CD4-positive, alpha-beta T cell treated with Interleukin-17A for 1 hour (primary cell): ENCODE data around the gene TMEM229B.

Experiments
- DNase-seq: peaks from one replicate; pipeline ENCODE4 v3.0.0-alpha.2; 2020

The TMEM229B gene

DNA sequence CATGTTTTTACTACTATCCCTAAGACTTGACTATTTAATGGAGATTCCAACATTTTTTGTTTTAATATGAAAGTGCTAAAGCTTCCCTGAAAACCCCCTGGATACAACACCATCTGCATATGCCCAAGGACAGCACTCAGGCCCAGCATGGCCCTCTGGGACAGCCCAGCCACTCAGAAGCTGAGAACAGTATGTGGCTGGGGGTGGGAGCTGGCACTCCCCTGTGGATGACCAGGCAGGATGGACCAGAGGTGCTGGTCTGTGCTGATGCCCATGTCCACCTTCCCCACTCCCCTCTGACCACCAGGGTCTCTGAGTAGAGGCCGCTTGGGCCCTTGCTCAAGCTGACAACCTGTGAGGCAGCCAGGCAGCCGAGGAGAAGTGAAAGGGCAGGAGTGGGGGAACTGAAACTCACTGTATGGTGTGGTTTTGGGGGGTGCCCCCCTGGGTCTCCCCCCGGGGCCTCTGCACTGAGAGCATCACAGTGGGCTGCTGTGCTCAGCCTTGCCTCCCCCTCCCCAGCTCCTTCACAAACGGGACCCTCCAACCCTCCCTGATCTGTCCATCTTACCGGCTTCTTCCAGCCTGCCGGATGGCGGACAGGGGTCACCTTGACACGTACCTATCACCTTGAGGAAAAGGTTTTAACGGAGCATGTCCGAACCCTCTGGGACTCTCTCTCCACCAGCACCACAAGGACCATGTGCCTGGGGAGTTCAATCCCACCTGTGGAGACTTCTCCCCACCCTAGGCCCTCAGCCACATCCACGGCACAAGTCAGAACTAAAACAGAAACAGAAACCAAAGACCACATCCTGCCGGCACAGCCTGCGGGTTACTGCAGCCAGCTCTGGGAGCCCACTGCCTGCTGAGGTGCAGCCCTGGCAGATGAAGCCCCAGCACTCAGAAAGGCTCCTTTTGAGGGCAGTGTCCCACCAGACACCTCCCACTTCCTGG lies at the start of gene TMEM229B:
TSS of gene TMEM229B (minus strand) at position 785 of the 957 bp plus-strand sequence. CDS start 14,798 bp downstream, outside the sequence.
- DNase-seq, result peak; percentile 83

DNA sequence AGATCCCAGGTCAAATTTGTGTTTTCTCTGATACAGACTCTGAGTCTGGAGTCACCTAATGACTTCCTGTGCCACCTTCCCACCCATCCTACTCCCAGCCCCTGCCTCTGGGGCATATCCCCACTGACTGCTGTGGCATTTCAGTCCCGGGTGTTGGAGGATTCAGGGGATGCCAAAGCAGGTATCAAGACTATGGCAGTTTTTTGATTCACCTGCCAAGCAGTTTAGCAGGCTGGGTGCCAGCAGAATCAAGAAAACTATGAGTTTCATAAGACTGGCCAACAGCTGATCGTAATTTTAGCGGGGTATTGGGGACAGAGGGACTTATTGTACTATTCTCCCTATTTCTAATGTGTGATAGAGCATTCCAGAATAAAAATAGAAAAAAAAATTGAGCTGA lies 49.2 kb upstream of the TMEM229B start:
- no peak for DNase-seq

DNA sequence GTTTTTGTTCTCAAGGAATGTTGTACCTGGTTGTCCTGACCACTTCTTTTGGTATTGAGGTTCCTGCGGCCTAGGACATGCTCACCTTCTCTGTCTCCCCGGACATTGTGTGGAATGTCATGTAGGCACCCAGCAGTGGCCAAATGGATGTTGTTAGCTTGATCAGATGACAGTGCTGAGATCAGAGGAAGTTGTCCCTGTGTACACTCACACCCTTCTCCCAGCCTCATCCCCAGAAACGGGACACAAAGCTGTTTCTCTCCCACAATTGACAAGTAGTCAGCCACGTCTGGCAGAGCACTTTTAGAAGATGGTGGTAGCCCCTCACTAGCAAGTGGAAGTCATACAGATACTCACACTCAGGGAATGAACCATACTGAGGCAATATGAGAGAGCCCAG lies 47.6 kb upstream of the TMEM229B start:
- DNase-seq, result no peak

DNA sequence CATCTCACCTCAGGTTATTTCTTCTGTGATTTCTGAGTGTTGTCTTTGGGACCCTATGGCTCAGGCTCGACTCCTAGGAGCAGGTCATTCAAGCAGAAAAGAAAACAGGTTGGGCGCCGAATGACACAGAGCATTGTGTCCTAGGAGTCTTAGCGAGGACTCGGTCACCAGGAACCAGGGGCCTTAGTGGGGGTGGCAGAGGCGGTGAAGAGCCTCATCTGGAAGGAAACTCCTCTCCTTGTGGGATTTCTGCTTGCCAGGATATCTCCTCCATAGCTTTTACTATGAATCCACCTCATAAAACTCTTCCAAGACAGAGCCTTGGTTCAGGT lies 45.2 kb upstream of the TMEM229B start:
- no peak for DNase-seq

DNA sequence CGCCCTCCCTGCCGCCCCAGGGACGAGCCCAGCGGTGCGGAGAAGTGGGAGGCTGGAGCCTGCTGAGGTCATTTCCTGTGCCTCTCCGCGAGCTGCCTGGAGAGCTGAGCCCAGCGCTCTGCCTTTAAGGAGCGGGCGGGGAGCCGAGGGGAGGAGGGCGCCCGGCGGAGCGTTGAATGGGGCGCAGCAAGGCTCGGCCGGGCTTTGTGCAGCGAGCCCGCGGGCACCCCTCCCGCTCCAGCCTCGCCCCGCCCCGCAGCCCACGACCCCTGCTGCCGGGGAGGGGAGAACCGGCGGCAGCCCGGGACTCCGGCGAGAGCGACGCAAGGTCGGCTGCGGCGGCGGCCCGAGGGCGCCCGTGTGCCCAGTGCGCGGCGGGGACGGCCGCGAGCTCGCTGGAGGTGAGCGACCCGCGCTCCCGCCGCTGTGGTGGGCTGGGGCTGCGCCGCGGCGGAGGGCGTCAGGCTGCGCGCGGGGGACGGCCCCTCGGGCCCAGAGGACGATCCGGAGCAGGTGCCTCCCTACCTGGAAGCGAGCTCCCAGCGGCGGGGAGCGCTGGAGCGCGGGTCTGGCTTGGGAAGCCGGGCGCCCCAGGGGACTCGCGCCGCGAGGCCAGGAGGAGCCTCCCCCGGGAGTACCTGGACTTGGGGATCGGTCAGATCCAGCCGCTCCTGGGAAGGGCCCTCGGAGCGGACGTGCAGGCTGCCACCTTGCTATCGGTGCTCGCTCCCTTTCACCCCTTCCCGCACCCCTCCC lies 44.7 kb upstream of the TMEM229B start, which contains the start of gene PLEKHH1:
TSS of gene PLEKHH1 (plus strand) at position 293 of the 756 bp plus-strand sequence. CDS start 8,578 bp downstream, outside the sequence.
- peak; percentile 41 for DNase-seq

DNA sequence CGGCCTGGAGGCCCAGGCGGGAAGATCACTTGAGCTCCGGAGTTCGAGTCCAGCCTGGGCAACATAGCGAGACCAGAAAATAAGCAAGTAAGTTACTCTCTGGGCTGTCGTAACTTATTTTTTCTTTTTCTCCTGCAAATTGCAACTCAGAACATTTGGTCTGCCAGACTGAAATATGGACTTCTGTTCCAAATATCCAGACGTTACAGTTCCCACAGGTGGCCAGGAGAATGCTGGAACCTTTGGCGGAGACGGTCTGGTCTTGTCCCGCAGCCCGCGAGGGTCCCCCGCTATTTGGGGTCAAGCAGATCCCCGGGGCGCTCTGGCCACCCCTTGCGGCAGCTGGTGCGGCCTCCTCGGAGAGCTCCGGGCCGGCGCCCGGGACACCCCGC lies 44.1 kb upstream of the TMEM229B start:
- no peak for DNase-seq

DNA sequence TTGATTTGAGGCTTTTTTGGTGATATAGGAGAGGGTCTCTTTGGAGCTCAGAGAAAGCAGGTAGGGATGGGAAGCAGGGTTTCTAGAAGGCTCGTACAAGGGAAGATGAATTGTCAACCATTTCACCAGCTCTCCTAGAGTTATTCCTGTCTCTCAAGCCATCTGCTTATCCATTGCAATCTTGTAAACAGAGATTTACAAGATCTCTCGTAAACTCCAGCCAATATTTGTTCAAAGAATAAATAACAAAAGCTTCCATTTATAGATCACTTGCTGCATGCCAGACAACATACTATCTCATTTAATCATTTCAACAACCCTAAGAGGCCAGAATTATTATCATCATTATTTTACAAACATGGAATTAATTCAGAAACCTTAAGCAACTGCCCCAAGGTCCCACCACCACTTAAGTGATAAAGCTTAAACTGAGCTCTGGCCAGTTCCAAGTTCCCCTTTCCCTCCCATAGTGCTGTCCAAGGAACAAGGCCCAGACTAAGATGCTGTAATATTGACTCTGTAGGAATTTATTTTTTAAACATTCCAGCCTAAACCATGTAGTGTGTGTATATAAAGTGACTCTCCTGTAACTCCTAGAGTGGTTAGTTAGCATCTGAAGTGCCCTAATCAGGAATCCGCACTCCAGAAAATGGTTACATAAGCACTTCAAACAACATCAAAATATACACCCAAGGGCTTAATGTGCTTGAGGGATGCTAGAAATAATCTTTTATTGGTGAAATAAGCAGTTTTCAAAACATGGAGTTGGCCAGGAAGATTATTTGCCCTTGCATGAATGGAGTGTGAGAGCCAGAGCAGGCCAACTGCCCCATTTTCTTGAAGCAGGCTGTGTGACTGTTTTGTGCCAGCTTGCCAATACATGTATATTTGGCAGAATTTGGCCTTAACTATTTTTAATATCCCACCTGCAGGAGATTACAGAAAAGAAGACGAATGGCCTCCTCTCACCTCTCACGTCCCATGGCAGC lies 41.7 kb upstream of the TMEM229B start:
- no peak for DNase-seq

DNA sequence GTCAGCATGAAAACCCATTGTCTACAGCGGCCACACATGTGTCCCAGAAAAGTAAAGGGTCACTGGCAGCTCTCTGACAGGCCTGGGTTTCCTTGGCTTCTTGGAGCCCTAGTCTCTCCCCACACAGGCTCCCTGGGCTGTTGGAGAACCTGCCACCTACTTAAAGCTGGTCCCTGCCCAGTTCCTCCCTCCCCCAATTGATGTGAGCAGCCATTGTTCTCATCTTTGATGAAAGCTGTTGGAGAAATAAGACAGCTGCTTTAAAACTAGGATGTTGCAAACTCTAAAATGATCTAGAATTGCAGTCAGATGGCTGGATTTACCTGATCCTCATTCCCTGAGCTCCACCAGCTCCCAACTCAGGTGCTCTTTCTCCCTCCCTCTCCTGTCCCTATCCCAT lies 39.8 kb upstream of the TMEM229B start:
- no peak for DNase-seq

DNA sequence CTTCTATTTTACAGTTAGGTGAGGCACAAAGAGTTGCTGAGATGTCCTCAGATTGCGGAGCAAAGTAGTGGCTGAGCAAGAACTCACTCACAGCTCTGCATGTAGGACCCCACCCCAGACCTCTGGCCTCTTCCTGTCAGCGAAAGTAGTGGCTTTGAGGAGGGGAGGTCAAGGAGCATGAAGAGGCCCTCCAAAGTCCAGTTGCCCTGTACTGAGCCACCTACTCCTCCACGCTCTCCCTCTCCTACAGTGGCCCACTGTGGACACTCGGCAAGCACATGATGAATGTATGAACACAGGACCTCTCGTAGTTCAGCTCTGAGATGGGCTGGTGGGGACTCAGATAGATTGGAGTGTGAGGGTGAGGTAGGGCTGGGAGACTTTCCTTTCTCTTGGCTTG lies 39.2 kb upstream of the TMEM229B start:
- DNase-seq, result no peak

DNA sequence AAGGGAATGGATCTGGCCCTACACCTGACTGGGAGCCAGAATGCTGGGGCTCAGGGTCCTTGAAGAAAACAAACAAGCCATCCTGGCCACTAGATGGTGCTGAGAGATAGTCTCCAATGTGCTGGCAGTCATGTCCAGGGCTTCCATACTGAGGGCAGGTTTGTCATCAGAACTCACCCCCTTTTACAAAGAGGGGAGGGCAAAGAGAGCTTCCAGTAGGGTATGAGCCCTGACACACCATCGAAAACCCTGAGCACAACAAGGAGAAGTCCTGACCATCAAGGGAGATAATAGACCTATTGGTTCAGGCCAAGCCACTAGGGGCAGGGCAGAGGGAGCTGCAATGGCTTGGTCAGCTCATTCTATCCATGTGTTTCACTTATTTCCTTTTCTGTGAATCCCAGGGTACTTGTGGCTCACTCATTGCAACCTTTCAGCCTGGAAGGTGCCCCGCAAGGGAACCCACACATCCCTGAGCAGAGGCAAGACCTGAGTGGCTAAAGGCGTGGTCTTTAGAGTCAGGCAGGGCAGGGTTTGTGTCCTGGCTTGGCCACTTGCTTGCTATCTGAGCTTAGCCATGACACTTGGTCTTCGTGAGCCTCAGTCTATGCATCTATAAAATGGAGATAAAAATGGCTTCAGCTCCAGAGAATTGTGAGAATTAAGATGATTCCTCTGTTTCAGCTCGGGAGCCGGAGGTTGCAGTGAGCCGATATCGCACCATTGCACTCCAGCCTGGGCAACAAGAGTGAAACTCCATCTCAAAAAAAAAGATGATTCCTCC lies 38.3 kb upstream of the TMEM229B start:
- peak; percentile 59 for DNase-seq

DNA sequence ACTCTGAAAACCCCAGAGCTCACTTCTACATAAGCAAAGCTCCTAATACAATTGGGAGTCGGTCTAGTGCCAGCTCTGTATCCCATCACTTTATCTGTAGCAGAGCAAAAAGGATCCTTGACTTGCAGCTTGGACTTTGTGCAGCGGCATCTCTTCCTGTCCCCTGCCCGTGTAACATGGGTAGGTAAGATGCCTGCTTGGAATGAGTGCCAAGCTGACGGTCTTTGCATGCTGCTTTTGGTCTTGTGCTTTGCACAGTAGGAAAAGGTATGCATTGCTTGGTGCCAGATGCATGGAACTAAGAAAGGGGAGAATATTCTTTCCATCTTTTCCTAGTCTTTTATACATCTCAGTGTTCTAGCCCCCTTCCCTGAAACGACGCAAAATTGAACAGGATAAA lies 37.7 kb upstream of the TMEM229B start:
- DNase-seq, result no peak

DNA sequence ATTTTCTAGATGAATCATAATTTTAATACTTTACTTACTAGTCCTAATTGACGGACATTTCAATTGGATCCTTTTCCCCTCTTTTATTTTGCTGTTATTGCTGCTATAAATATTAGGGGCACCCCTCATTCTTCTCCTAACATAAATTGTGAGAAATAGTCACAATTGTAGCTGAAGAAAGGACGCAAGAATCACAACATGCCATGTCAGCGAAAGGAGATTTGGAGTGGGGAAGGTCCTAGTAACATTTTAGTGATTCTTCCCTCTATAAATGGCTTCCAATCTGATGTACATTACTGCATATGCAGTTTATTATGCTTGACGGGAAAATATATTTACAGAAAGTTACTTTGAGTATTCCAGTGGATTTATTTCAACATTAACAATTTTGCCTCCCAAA lies 36.9 kb upstream of the TMEM229B start:
- DNase-seq, result no peak

DNA sequence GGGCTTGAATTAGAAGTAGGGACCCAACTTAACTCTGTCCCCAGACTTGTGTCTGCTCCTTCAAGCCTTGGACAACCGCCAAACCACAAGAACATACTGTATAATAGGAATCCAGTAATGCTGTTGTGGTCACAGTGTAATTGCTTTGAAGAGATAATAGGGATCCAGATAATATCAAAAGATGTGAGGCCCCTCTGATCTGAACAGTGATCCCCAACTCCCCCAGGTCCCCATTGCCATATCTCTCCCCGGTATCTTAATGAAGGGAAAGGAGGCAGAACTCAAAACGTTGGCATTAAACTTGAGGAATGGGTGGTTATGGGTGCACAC lies 36.1 kb upstream of the TMEM229B start:
- no peak for DNase-seq

DNA sequence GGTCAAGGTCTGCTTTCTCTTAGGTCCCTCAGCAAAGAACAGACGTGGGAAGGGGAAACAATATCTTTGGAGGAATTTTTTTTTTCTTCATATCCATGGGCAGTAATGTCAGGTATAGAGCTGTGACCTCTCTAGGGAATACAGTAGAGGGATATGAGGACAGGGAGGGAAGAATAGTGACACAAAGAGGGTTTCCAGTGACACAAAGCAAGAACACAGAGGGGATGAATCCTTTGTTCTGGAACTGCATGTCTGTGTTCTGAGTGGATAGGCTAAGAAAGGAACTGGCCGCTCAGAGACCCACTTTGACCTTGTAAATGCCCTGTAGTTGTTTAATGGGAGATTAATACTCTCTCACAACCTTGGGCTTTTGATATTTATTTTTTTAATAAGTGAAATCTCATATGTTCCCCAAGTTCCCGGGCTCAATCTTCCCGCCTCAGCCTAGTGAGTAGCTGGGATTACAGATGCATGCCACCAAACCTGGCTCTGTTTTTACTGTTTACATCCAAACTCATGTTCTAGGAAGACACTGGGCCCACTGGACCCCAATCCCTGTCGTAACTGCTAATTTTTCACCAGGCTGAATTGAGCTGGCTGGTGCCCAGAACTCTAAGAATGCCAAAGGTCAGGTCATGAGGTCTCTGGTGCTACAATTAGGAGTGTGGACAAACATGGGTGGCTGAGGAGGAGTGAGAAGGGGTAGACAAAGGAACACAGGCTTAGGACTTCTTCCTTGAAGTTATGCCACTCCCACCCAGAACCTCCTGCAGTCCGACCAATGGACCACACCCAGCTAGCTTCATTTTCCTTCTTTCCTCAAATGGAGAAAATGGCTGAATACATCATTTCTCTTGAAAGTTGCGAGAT lies 35.5 kb upstream of the TMEM229B start:
- DNase-seq, result no peak

DNA sequence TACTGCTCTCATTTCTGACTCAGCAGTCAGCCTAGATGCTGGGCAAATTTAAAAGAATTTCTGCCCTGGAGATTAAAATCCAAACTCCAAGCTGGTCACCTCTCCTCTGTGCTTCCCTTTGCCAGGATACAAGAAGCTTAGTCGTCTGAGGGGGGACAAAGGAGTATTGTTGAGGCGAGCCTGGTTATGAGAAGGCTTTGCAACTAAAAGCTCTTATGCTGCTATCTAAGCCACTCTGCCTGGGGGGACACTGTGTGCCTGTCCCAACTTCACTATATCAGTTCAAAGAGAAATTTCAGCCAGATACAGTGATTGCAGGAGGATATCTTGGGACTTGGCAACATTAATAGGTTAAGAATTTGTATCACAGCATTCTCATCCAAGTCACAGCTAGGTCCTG lies 33.7 kb upstream of the TMEM229B start:
- DNase-seq, result no peak

DNA sequence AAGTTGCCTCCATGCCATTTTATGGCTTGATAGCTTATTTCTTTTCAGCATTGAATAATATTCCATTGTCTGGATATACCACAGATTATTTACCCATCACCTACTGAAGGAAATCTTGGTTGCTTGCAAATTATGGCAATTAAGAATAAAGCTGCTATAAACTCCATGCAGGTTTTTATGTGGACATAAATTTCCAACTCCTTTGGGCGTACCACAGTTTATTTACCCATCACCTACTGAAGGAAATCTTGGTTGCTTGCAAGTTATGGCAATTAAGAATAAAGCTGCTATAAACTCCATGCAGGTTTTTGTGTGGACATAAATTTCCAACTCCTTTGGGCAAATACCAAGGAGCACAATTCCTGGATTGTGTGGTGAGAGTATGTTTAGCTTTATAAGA lies 32.0 kb upstream of the TMEM229B start:
- DNase-seq, result no peak

DNA sequence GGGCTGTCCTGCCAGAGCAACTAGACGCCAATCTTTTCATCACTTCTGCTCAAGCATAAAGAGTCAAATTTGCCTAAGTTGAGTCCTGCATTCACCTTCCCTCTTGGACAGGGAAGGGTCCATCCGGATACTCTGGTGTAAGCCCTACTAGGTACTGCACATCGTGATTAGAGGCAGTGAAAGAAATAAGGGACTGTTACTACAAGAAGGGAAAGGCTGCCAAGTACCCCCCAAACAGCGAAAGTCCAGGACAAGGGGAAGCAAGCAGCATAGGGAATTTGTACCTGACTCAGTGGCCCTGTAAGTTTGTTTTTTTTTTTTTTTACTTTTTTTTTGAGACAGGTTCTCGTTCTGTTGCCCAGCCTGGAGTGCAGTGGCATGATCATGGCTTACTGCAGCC lies 30.9 kb upstream of the TMEM229B start:
- no peak for DNase-seq

DNA sequence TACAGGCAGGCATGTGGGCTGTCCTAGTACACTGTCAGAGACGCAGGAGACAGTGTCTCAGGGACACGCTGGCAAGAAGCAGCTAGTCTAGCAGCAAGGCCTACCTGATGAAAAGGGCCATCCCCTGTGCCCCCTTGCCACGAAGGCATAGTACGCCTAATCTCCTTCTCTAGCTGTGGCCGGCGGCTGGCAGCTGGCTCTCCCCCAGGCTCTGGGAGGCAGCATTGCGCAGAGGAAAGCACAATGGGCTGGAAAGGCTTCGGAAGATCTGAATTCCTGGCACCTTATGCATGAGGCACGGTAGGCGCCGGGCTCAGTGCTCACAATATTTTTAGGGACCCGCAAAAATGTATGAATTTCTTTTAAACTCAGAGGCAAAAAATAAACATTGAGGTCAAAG lies 28.6 kb upstream of the TMEM229B start:
- DNase-seq, result no peak

DNA sequence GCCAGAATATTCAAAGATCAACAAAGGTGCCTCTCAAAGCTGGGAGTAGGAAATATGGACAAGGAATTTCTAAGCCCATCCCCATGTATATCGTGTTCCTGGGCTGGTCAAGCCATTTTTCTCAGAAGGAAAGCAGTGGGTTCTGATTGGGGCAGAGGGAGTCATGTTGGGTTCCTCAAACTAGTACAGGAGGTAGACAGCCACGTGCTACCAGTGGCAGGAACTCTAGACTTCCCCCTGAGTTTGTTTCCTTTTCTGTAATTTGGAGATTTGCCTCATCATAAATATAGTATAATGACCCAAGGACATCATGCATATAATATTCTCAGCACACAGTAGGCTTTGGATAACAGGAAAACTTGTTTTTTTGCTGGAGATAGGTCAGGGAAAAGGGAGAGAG lies 28.2 kb upstream of the TMEM229B start:
- no peak for DNase-seq

DNA sequence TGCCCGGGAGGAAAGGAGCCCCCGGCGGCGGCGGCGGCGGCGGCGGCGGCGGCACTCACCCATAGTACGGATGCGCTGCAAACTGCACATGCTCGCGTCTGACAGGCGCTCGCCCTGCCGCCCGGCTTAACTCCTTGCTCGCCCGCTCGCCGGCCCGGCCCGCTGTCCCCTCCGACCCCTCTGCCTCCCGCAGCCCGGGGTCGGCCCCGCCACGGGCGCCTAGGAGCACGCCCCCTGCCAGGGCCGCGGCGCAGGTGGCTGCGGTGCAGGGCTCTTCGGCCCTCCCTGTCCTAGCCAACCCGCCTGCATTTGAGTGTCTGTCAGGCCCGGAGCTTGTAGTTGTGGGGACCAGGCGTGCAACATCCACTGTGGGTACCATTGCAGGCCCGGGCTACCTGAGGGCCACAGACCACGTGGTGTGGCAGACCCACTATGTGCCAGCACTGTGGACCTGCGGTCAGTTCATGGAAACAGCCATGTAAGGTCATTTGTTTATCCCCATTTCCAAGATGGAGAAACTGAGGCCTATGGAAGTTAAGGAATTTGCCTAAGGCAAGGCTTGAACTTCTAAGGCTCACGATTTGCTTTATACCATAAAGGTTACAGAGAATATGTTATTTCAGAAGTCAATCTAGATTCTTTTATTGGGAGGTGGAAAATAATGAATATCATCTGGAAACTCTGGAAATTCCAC lies 27.0 kb upstream of the TMEM229B start:
- no peak for DNase-seq
